ENCODE results near the gene RHO. TPM values are rescaled to one million over a fixed set of nuclear protein-coding genes. Genes with fewer than 3 reads are reported as not detected.

Gene RHO
- total RNA-seq, 3 donors from 2014 or later (not counting 1 experiment from before 2014, with no cell fraction given): not detected

Other genes with a start within 250 kb of the RHO start
- gene HMCES, start 249.8 kb upstream of the RHO start, total RNA-seq: 10 to 100 TPM; 37.3 to 42.8 (median 40.9) TPM
- gene EFCAB12, start 100.0 kb upstream of the RHO start, total RNA-seq: 1 to 10 TPM in 2 of 3 donors, under 1 TPM in 1; 0.94 to 3.3 (median 1.4) TPM
- gene MBD4, start 88.7 kb upstream of the RHO start, total RNA-seq: 10 to 100 TPM; 46.4 to 55.6 (median 48.0) TPM
- 10 to 100 TPM; 20.7 to 26.6 (median 23.9) TPM for gene IFT122, start 88.4 kb upstream of the RHO start, total RNA-seq
- gene H1-8, start 14.5 kb downstream of the RHO start, total RNA-seq: not detected
- 100 to 1,000 TPM; 135 to 214 (median 189) TPM for gene PLXND1, start 78.0 kb downstream of the RHO start, total RNA-seq

All from natural killer cell (primary cell).